HG03175 (cell line): ENCODE measurements around the gene SGMS1.
"Not testable (repeated sequence)": the region's sequence is repeated elsewhere in the genome, so short reads cannot be mapped to it uniquely, and the experiment has no call there.

ENCODE experiments used
- ATAC-seq: cut with Tn5 transposase; IDR thresholded peaks from one replicate; pipeline ENCODE4 v1.9.1; 2021; ENCODE audit warnings: mild to moderate bottlenecking, moderate library complexity; ENCODE audit not compliant: unreplicated experiment

Gene SGMS1

GRCh38 chr10:50512743-50513416, 110.9 kb downstream of the SGMS1 start:
- ATAC-seq: peak; percentile 39

- peak; percentile 29 for ATAC-seq
These were observed 111.6 kb downstream of the SGMS1 start for GRCh38 chr10:50512214-50512595.

- ATAC-seq: peak; percentile 25
These were observed 112.1 kb downstream of the SGMS1 start for GRCh38 chr10:50511492-50512213.

- no peak for ATAC-seq
These were observed 113.0 kb downstream of the SGMS1 start for GRCh38 chr10:50510517-50511473.

- ATAC-seq: peak; percentile 76
These were observed 115.3 kb downstream of the SGMS1 start for GRCh38 chr10:50508315-50509051.

- no peak for ATAC-seq
These were observed 116.7 kb downstream of the SGMS1 start for GRCh38 chr10:50506861-50507573.

GRCh38 chr10:50504389-50504788, 119.4 kb downstream of the SGMS1 start:
- ATAC-seq: no peak

GRCh38 chr10:50503661-50504320, 120.0 kb downstream of the SGMS1 start:
- ATAC-seq: no peak

- ATAC-seq: not testable (repeated sequence)
These were observed 120.6 kb downstream of the SGMS1 start for GRCh38 chr10:50503156-50503555.

- ATAC-seq: peak; percentile 52
These were observed 121.8 kb downstream of the SGMS1 start for GRCh38 chr10:50501924-50502452.

- ATAC-seq: no peak
These were observed 122.3 kb downstream of the SGMS1 start for GRCh38 chr10:50501478-50501877.

- no peak for ATAC-seq
These were observed 125.3 kb downstream of the SGMS1 start for GRCh38 chr10:50498465-50498864.

GRCh38 chr10:50497758-50498157, 126.0 kb downstream of the SGMS1 start:
- ATAC-seq: peak; percentile 96

GRCh38 chr10:50496228-50496627, 127.5 kb downstream of the SGMS1 start:
- no peak for ATAC-seq

GRCh38 chr10:50490241-50490640, 133.5 kb downstream of the SGMS1 start:
- no peak for ATAC-seq

GRCh38 chr10:50484550-50484949, 139.2 kb downstream of the SGMS1 start:
- not testable (repeated sequence) for ATAC-seq

- ATAC-seq: peak; percentile 43
These were observed 143.4 kb downstream of the SGMS1 start for GRCh38 chr10:50480054-50481007.
